Fibroblast of villous mesenchyme (primary cell): ENCODE measurements around the gene ASAP3. TPM values are rescaled to one million over a fixed set of nuclear protein-coding genes. Genes with fewer than 3 reads are reported as not detected.

Experiments used
- DNase-seq: peaks from one replicate; pipeline ENCODE4 v3.0.0-alpha.2; 2010; ENCODE audit warnings: low read depth
- H3K4me3 ChIP-seq: 2 replicates; pipeline ENCODE4 v1.5.1; 2011; ENCODE audit warnings: low read depth, mild to moderate bottlenecking, low read length
- CTCF ChIP-seq: IDR thresholded peaks from 2 replicates; pipeline ENCODE4 v1.5.1; 2012; ENCODE audit warnings: low read depth, mild to moderate bottlenecking, low read length; ENCODE audit not compliant: insufficient read depth
- total RNA-seq: library from RNA; depleted of rRNA; stranded (reverse); fragments of >200 nt; gene quantifications from 2 replicates; pipeline ENCODE4 v1.2.3, GENCODE V29; 2012

Gene ASAP3
- total RNA-seq, 1 donor, result 35.0 TPM

GRCh38 chr1:23441446-23442148 is 42.4 kb downstream of the ASAP3 start:
- H3K4me3 ChIP-seq, result no peak overlapping the region
- TF ChIP-seq CTCF, result no peak
- DNase-seq, result no peak

- no peak overlapping the region for H3K4me3 ChIP-seq
- DNase-seq, result no peak
- TF ChIP-seq CTCF, result no peak
Observed at GRCh38 chr1:23438545-23438944, 45.4 kb downstream of the ASAP3 start.

GRCh38 chr1:23437355-23437664 is 46.7 kb downstream of the ASAP3 start:
- no peak for DNase-seq
- no peak for TF ChIP-seq CTCF

GRCh38 chr1:23436520-23437354 is 47.2 kb downstream of the ASAP3 start:
- H3K4me3 ChIP-seq, result no peak overlapping the region
- no peak for DNase-seq
- TF ChIP-seq CTCF, result no peak

More at GRCh38 chr1:23437355-23437664, 46.7 kb downstream of the ASAP3 start:
- H3K4me3 ChIP-seq, result no peak overlapping the region

- H3K4me3 ChIP-seq, result no peak overlapping the region
- TF ChIP-seq CTCF, result no peak
- no peak for DNase-seq
Observed at GRCh38 chr1:23434260-23434775, 49.7 kb downstream of the ASAP3 start.

- TF ChIP-seq CTCF, result no peak
- DNase-seq, result no peak
Observed at GRCh38 chr1:23433122-23433521, 50.9 kb downstream of the ASAP3 start.

More at GRCh38 chr1:23433122-23433521, 50.9 kb downstream of the ASAP3 start:
- H3K4me3 ChIP-seq, result no peak overlapping the region
